Stimulated activated CD4-positive, alpha-beta T cell treated with anti-CD3 and anti-CD28 coated beads, TNF-alpha, amount 100 ng/mL, for 48 hours (primary cell): ENCODE measurements around the gene TRPM6.
"Not testable (repeated sequence)": the region's sequence is repeated elsewhere in the genome, so short reads cannot be mapped to it uniquely, and the experiment has no call there.

Experiments
- DNase-seq, 3 donors: peaks; one replicate each; pipeline ENCODE4 v3.0.0-alpha.2; 2020; ENCODE audit warnings: low read depth in 3 of 3

TRPM6 gene

GRCh38 chr9:74887041-74887980, at the start of gene TRPM6:
TRPM6 (minus strand) TSS chr9:74887921; CDS start chr9:74887856, 65 bp downstream.
- DNase-seq = peak in 1 of 3 donors; percentile 4

GRCh38 chr9:74935008-74935407, 47.3 kb upstream of the TRPM6 start:
- DNase-seq = no peak

GRCh38 chr9:74921737-74922136, 34.0 kb upstream of the TRPM6 start:
- no peak for DNase-seq

- no peak for DNase-seq
Measured at GRCh38 chr9:74920944-74921626, 33.4 kb upstream of the TRPM6 start.

- no peak for DNase-seq
Measured at GRCh38 chr9:74910036-74910435, 22.3 kb upstream of the TRPM6 start.

- no peak for DNase-seq
Measured at GRCh38 chr9:74908665-74909064, 20.9 kb upstream of the TRPM6 start.

- DNase-seq = no peak
Measured at GRCh38 chr9:74907085-74907484, 19.4 kb upstream of the TRPM6 start.

- DNase-seq = no peak
Measured at GRCh38 chr9:74901001-74901400, 13.3 kb upstream of the TRPM6 start.

GRCh38 chr9:74888449-74888848, 728 bp upstream of the TRPM6 start:
- not testable (repeated sequence) for DNase-seq

GRCh38 chr9:74887981-74888370, 255 bp upstream of the TRPM6 start:
- no peak for DNase-seq

- no peak for DNase-seq
Measured at GRCh38 chr9:74876382-74876949, 11.3 kb downstream of the TRPM6 start.

GRCh38 chr9:74875656-74876055, 12.1 kb downstream of the TRPM6 start:
- DNase-seq = no peak

- DNase-seq = no peak
Measured at GRCh38 chr9:74874220-74874619, 13.5 kb downstream of the TRPM6 start.

GRCh38 chr9:74872619-74873233, 15.0 kb downstream of the TRPM6 start:
- DNase-seq = no peak

- DNase-seq = no peak
Measured at GRCh38 chr9:74867483-74867882, 20.2 kb downstream of the TRPM6 start.

- DNase-seq = no peak
Measured at GRCh38 chr9:74865177-74865576, 22.5 kb downstream of the TRPM6 start.

- no peak for DNase-seq
Measured at GRCh38 chr9:74861773-74862474, 25.8 kb downstream of the TRPM6 start.

- DNase-seq = no peak
Measured at GRCh38 chr9:74861071-74861470, 26.6 kb downstream of the TRPM6 start.

GRCh38 chr9:74860247-74860646, 27.5 kb downstream of the TRPM6 start:
- DNase-seq = not testable (repeated sequence)

- no peak for DNase-seq
Measured at GRCh38 chr9:74859786-74860185, 27.9 kb downstream of the TRPM6 start.

GRCh38 chr9:74858751-74859414, 28.8 kb downstream of the TRPM6 start:
- DNase-seq = no peak
